RKO (cell line): ENCODE measurements around the gene CROCC2.
A peak's percentile ranks its signal among the peaks of the same experiment; 100 is the strongest.

Experiments used
- DNase-seq: peaks from one replicate; pipeline ENCODE4 v3.0.0-alpha.2; 2016; ENCODE audit warnings: low spot score

The CROCC2 gene

GRCh38 chr2:240921311-240921994 is 15.3 kb downstream of the CROCC2 start:
- DNase-seq, result peak; percentile 72

- DNase-seq, result no peak
Observed at GRCh38 chr2:240921995-240922244, 15.8 kb downstream of the CROCC2 start.

- no peak for DNase-seq
Observed at GRCh38 chr2:240922245-240922981, 16.3 kb downstream of the CROCC2 start.

- no peak for DNase-seq
Observed at GRCh38 chr2:240922982-240923537, 16.9 kb downstream of the CROCC2 start.

- no peak for DNase-seq
Observed at GRCh38 chr2:240925191-240925567, 19.0 kb downstream of the CROCC2 start.

GRCh38 chr2:240925568-240926515 is 19.7 kb downstream of the CROCC2 start:
- no peak for DNase-seq

- no peak for DNase-seq
Observed at GRCh38 chr2:240926516-240927389, 20.6 kb downstream of the CROCC2 start.

GRCh38 chr2:240927390-240927781 is 21.2 kb downstream of the CROCC2 start:
- no peak for DNase-seq

- no peak for DNase-seq
Observed at GRCh38 chr2:240928476-240929363, 22.6 kb downstream of the CROCC2 start.

GRCh38 chr2:240929364-240930095 is 23.4 kb downstream of the CROCC2 start:
- DNase-seq, result no peak

GRCh38 chr2:240930096-240930630 is 24.0 kb downstream of the CROCC2 start:
- no peak for DNase-seq

GRCh38 chr2:240930631-240931318 is 24.6 kb downstream of the CROCC2 start:
- no peak for DNase-seq

- DNase-seq, result no peak
Observed at GRCh38 chr2:240931319-240931949, 25.3 kb downstream of the CROCC2 start.

- no peak for DNase-seq
Observed at GRCh38 chr2:240932001-240932723, 26.0 kb downstream of the CROCC2 start.

GRCh38 chr2:240932724-240933047 is 26.6 kb downstream of the CROCC2 start:
- DNase-seq, result no peak

GRCh38 chr2:240933048-240933965 is 27.2 kb downstream of the CROCC2 start:
- DNase-seq, result no peak
